Stimulated activated CD4-positive, alpha-beta T cell treated with anti-CD3 and anti-CD28 coated beads, TNF-alpha, amount 100 ng/mL, for 48 hours (primary cell): ENCODE results near the gene NAA10.

ENCODE experiments used
- DNase-seq, 3 donors: peaks; one replicate each; pipeline ENCODE4 v3.0.0-alpha.2; 2020; ENCODE audit warnings: low read depth in 3 of 3

Gene NAA10

DNA sequence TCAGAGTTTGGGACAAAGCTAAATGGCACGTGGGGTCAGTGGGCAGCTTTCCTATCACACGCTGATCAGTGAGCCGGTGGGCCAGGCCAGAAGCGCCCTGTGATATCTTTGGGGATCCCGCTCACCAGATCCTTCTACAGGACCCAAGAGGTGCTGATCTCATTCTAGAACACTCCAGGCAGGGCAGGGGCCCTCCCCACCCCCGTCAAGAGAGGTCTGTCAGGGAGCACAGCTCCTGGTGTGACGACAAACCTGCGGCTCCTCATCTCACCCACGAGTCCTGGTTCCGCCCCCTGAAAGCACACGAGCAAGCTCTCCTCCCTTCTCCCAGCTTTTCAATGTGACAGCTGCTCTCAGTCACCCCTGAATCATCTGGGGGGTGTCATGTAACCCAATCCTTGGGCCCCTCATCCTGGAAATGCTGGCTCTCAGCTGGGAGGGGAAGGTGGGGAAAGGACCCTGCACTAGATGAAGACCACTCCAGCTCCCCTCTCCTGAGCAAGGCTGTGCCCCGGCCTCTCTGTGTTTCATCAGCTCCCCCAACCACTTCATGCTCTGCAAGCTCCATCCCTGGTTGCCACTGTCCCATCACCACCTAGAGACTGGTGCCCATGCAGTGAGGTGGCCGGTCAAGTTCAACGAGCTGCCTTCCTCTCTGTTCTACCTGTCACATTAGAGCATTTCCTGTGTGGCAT lies 32.2 kb upstream of the NAA10 start:
- DNase-seq = peak in 1 of 3 donors; percentile 45

DNA sequence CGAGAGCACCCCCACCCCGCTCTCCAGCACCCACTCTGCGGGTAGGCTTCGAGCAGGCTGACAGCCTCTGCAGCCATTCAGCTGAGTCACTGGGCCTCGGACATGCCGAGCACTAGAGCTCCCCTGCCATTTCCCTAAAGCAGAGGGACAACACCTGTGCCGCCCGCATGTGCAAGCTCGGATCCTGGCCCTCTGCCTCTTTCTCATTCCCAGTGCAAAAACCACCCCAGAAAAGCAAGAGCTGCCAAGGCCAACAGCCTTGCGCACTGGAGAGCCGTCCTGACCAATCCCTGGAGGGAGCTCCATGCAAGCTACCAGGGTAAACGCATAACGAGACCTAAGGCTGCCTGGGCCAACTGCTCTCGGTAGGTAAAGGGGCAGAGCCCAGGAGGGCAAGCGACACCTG lies 31.4 kb upstream of the NAA10 start:
- no peak for DNase-seq

DNA sequence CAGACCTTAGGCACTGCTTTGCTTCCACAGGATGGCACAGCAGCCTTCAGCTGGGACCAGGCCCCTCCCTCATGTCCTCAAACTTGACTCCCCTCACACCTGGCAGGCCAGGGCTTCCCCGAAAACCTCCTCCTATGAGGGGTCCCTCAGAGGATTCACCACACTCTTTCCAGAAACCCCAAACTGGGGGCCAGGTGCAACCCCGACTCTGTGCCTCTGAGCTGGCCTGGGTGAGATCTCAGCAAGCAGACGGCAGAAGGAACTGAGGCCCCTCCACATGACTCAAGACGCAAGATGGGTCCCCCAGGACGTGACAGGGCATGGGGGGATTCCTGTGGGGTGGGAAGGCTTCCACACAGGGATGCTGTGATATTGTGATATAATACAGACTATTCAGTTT lies 30.6 kb upstream of the NAA10 start:
- no peak for DNase-seq

DNA sequence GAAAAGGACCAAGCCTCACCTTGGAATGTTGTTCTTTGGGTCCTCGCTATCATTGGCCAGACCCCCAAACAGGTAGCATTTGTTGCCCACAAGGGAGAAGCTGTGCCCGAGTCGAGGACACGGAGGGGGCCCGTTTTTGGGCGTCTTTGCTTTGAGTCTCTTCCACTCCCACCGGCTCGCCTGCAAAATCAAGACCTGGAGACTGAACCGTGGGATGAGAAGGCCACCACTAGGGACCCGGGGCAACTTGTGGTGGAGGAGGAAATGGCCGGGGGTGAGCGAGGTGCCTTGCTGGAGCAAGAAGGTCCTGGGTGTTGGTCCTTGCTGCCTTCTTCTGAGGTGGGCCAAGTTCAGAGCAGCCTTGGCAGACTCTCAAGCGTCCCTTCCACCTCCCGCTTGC lies 29.3 kb upstream of the NAA10 start:
- no peak for DNase-seq

DNA sequence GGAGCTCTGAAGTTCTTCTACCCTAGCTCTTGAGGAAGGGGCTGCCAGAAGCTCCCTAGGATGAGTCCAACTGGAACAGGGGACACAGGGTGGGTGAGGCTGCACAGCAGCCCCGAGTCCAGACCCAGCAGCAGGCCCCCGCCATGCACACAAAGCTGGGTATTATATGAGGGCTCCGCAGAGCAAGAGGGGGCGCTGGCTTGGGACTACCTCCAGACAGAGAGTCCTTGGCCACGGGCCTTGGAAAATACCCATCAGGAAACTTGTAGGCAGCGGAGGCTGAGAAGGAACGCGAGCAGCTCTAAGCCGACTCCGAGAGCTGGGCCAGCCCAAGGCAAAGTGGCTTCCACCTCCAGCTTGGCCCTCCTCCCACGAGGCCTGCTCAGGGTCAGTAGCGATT lies 28.7 kb upstream of the NAA10 start:
- no peak for DNase-seq

DNA sequence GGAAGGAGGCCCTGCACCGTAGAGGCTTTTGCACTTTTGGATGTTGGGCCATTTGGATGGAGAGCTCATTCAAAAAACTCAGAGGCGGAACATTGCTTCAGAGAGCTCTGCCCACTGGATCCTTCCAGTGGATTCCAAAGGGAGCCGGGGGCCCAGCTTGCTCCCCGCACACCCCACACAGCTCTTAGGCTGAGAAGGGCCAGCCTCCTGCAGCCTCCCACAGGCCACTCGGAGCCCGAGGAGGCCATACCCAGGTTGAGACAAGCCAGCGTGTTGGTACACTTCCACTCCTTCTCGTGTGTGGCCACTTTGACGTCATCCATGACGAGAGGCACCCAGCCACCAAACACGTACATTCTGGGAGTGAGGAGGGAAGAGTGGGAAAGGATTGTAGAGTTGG lies 26.5 kb upstream of the NAA10 start:
- DNase-seq = no peak

DNA sequence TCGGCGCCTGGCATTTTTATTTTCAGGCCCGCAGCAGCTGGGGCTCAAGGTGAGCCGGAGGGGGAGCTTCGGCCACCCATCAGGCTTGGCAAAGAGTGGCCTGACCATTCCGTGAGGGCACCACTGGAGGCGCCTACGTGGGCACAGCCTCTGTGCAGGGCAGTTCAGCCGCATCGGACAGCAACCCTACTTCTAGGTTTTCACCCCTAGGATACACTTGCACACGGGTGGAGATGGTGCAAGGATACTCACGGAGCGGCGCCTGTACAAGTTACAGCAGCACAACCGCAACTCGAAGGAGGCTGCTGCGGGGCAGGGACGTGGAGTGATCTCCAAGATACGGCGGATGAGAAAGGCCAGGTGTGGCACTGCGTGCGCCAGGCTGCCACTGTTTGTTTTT lies 25.9 kb upstream of the NAA10 start:
- DNase-seq = no peak

DNA sequence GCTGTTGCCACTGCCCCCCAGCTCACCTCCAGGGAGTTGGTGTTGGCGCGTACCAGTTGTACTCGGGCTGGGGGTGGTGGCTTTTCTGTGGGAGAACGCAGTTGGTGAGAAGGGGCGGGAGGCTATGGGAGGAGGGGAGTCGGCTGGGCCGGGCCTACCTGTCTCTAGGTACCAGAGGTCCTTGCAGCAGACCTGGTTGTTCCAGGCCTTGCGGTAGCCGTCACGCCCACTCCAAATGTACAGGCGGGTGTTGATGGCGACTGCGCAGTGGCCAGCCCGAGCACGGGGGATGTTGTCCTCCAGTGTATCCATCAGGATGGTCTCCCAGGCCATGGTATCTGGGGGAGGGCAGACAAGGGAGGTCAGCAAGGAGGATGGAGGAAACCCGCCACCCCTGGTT lies 25.2 kb upstream of the NAA10 start:
- no peak for DNase-seq

DNA sequence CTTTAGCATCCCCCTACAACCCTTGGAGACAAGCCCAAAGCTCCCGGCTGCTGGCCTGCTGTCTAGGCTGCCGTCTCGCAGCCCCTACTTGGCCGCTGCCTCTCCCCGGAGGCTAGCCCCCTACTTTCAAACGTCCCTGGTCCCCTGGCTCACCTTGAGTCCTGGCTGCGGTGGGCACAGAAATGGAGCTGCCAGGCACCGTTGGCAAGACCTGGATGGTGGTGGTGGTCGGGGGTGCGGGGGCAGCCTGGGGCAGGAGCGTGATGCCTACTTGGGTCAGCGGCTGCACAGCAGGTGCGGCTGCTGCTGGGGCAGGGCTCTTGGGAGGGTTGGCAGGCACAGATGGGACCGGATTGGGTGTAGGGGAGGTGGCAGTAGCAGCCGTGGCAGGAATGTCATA lies 24.8 kb upstream of the NAA10 start:
- DNase-seq = no peak

DNA sequence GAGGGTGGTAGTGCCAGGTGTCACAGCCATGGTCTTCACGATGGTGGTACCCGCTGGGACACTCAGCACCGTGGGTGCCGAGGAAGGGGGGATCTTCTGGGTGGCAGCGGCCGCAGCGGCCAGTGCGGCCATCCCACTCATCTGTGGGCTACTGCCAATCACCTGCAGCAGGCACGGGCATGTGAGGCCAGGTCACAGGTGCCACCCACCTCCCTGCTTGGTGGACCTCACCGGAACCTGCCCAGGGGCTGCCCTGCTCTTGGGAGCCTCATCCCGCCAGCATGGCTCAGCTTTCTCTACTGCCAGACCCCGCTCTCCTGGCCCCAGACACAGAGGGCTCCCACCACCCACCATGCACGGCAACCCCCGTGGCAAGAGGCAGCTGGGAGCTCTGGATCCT lies 23.8 kb upstream of the NAA10 start:
- DNase-seq = no peak

DNA sequence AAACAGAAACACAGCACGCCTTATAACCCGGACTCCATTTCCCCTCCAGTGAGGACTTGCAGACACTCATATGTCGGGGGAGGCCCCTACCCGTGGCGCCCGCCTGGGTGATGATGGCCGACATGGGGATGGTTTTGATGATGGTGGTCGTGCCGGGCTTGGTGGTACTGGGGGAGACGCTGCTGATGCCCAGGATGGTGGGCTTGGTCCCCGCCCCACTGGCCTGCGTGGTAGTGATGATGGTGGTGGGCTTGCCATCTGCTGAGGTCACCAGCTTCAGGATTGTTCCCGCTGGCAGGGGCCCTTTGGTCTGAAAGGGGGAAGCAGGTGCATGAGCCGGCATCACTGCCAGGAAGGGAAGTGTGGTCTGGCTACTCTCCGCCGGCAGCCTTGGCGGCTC lies 22.4 kb upstream of the NAA10 start:
- DNase-seq = no peak

DNA sequence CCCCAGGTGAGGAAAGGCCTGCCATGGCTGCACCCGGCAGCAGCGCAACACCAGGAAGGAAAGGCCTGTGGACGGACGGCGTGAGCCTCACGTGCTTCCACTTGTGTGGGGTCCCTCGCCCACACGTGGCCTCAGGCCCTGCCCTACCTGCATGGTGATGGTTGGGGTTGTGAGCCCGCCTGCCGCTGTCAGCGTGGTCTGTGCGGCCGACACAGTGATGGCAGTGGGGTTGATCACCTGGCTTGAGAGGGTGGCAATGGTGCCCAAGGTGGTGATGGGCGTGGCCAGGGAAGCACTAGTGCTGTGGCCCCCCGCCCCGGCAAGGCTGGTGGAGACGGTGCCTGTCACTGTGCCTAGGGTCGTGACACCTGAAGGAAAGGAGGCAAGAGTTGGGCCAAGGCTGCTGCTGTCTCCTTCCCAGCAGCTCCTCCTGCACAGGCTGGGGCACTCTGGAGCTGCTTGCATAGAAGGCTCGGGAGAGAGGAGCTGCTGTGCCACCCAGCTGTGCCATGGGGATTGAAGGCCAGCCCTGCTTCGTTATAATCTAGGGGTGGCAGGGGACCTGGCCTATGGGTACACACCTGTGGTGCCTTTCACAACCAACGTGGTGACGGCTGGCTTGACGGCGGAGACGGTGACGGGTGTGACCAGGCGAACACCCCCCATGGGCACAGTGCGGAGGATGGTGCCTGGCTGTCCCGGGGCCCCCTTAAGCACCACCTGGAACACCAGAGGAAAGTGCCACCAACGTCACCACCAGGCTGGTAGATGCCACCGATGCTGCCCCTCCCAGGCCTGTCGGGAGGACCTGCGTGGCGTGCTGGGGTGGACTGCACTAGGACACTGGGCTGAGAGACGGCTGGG lies 21.4 kb upstream of the NAA10 start:
- DNase-seq = no peak

DNA sequence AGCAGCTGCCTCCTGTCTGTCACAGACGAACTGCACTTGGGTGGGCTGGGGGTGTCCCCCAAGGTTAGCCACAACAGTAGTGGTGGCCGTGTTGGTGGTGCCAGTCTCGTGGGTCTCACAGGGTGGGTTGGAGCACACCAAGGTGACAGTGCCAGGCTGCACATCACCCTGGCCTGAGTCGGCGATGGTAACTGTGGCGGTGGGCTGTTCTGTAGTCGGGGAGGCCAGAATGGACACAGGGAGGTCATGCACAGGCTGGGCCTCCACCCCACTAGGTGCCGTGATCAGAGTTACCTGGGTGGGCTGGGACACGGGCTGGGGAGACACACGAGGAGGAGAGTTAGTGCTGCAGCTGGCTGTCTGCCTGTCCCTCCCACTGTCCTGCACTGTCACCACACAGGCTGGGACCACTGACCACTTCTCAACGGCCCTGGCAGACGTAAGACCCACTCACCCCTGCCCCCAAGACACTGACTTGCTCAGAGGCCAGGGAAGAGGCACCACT lies 20.4 kb upstream of the NAA10 start:
- DNase-seq = no peak

DNA sequence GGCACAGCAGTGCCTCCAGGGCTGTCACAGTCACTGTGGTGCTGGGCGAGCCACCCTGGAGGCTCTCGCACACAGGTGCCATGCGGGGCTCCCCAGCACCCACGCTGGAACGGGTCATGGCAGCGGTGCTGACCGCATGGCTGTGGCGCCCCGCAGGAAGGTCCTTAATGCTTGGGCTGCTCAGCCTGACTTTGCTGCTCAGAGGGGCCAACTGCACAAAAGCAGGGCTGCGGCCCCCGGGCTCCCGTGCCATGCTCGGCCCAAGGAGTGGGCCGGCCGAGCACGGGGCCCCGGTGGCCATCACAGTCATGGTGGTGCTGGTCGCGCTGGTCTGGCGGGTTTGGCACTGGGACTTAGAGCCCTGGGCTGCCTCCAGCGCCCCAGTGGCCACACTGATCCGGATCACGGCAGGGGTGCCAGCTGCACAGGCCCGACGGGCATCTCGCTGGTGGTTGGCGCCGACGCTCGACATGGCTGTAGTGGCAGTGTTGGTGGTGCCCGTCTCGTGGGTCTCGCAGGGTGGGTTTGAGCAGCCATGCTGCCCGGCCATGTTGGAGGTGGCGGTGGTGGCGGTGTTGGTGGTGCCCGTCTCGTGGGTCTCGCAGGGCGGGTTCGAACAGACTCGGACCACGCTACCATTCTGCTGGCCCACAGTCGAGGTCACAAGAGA lies 19.9 kb upstream of the NAA10 start:
- DNase-seq = no peak

DNA sequence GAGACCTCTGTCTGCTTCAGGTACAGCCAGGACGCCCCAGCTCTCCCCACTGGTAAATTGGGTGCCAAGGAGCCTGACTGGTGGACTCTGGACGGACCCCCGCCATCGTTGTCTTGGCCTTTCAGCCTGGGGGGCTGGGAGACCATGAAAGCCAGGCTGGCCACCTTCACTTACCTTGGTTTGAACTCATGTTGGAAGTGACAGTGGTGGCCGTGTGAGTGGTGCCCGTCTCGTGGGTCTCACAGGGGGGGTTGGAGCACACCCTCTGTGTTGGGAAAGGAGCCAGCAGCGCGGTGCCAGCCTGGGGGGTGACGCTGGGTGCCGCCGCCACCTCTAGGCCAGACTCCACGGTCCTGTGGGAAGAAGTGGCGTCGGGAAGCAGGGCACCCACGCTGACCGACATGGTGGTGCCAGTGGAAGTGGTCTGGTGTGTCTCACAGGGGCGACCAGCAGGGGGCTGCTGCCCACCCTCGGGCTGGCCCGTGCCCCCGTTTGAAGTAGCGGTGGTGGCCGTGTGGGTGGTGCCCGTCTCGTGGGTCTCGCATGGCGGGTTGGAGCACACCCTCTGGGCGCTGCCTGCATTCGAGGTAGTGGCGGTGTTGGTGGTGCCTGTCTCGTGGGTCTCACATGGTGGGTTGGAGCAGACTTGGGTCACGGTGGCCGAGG lies 19.2 kb upstream of the NAA10 start:
- no peak for DNase-seq

DNA sequence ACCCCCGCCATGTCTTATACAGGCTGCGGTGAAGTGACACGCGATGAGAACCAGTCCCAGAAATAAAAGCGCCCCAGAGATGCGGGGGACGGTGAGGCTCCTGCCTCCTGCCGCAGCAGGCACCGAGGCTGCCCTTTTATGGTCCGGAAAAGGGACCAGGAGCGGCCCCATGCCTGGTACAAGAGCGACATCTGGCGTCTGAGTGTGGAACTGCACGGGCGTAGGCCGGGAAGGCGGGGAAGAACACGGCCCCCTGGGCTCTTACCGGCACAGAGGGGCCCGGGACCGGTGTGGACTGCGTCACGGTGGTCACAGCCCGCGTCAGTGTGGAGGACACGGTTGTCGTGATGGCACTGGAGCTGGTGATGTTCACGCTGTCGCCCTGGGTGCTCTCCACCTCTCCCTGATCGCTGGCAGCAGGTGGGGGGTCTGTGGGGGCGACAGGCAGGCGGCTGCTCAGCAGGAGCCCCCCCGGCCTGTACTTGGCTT lies 18.5 kb upstream of the NAA10 start:
- DNase-seq = peak; percentile 66 to 72 (median 67)

DNA sequence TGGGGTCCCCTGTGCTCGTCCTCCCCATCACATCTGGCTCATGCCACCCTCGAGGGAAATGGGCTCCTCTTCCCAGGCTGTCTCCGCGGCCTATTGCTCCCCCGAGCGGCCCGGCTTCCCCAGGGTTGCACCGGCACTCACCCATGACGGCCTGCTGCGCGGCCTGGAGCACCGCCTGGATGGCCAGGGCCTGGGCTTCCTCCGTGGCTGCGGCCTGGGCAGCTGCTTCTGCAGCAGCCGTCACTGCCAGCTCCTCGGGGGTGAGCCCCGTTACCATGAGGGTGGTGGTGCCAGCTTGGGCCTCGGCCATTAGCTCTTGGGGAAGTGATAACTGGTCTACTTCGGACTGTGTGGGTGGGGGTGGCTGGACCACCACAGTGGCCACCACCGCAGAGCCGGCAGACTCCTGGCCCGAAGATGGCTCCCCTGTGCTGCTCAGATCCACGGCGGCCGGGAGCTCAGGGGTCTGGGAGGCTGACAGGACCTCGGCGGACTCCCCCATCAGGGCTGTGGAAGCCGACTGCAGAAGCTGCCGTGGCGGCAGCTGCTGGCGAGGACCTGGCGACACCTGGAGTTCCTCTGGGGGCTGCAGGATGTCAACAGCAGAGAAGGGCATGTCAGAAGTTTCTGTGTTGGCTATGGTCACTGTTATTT lies 17.7 kb upstream of the NAA10 start:
- no peak for DNase-seq

DNA sequence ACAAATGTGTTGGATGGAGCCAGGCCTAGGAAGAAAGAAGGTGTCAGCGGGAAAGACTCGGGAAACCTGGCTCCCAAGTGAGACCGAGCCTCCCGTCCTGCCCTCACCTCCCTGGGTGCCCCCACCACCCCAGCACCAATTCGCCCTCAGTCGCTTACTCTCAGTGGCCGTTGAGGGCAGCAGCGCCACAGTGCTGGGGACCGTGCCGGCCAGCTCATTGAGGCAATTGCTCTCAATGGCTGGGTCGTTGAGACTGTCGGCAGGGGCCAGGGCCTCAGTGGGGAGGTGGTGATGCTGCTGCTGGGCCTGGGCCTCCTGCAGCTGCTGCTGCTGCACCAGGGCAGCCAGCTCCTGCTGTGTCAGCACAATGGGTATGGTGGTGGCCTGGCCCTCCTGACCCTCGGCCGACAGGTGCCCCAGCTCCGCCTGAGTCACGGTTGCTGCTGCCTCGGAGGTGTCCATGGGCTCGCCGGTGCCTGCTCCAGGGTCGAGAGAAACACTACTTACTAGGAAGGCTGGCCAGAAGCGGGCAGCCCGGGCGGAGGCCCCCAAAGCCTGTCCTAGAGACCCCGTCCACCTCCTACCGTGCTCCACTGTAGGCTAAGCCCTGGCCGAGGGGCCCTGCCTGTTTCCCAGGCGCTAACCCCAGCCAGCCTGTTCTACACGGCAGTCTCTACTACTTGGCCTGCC lies 17.0 kb upstream of the NAA10 start:
- DNase-seq = no peak

DNA sequence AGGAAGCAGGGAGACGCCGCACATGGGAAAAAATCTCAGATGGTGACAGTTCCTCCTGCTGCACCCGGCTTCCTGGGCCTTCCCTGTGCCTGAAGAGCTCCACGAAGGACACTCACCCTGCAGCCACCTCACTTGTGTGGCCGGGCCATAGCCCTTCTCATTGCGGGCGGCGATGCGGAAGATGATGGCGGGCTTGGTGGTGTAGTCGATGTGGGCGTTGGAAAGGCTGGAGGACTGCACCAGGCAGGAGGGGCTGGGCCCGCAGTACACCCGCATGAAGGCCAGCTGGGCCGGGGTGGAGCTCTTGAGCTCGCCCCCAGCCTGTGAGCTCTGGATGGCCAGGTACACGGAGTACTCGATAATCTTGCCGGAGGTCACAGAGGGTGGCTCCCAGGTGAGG lies 15.3 kb upstream of the NAA10 start:
- DNase-seq = no peak

DNA sequence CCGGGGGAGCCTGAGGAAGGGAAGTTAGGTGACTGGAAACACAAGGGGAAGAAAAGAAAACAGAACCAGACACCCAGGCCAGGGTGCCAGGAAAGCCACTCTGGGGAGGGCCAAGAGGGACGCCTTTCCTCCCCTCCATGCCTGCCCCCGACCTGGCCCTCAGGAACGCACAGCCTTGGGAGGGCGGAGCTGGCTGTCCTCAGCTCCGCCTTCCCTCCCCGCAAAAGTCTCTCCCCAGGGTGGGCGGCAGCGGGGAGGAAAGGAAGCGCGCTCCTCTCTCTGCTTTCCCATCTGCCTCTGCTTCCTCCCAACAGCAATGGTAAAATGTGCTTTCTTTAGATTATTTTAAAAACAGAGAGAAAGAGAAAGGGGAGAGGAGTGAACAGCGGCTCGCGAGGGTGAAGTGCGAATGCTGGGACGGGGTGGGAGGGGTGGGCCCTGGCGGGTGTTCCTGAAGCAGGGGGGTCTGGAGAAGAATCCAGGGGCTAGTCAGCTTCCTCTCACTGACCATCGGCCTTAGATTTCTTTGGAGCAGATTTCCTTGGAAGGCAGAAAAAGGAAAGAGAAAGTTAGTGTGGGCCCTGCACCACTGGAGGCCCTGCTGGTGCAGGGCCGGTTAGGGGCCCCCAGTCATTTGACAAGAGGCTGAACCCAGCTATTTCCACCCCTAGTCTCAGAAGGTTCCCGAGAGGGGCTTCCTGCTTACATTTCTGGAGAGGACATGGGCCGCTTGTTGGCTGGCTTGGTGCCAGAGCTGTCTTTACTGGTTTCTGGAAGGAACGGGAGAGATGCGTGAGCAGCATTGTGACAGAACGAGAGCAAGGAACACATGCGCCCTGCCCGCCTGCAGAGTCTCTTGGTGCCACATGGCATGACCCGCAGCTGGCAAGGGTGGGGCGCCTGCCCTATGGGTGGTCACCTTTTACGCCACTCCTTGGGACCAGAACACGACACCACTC lies 14.3 kb upstream of the NAA10 start:
- no peak for DNase-seq
